Cardiac septum (tissue), 1 donor: Measurements from ENCODE around the gene RAB28. TPM values are rescaled to one million over a fixed set of nuclear protein-coding genes. Genes with fewer than 3 reads are reported as not detected.
"Not testable (repeated sequence)": the region's sequence is repeated elsewhere in the genome, so short reads cannot be mapped to it uniquely, and the experiment has no call there.

Experiments
- DNase-seq: peaks from one replicate; pipeline ENCODE4 v3.0.0-alpha.2; 2020; ENCODE audit warnings: low spot score
- intact Hi-C: fragments of 100-400 bp; cut with DNase I; formaldehyde crosslinking; loops from one replicate; pipeline ENCODE4 v1.14.0; 2022
- total RNA-seq: library from RNA; stranded (reverse); fragmentation: NEBNext Ultra II Directional; extraction: Animal tissue kit (Norgen Biotek cat#: 25700); gene quantifications from one replicate; pipeline ENCODE4 v1.2.1, GENCODE V29; 2021
- donor health status: DM: no; HTN: no; CAD: no.

The RAB28 gene
- total RNA-seq, 1 donor from 2014 or later = 25.9 TPM

DNA sequence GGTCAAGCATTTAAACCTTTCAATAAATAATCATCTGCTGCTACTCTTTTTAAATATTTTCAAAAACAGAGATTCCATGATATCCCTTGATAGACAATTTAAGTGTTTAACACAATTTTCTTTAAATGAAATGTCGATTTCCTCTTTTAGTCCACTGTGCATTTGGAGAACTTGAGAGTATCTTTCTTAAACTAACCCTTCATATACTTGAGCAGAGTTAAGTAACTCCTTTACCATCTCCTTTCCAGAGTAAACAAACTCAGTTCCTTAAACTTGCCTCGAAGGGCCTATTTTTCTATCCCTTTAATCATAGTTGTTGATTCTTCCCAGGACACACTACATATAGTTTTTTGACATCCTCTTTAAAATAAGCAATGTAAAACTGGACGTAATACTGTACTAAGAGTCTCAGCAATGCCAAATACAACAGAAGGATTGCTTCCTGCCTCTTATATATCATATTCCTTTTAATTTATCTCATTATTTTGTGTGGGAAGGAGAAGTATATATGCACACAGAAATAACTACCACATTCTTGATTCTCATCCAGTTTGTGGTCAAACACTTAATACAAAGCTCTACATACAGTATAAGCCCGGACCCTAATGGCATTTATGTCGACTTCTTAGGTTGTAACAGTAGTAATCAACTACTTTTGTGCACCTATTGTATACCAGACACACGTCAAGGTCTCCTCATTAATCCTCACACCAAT is 22.8 kb downstream of the RAB28 start:
- intact Hi-C loops = no loop called here
- no peak for DNase-seq

DNA sequence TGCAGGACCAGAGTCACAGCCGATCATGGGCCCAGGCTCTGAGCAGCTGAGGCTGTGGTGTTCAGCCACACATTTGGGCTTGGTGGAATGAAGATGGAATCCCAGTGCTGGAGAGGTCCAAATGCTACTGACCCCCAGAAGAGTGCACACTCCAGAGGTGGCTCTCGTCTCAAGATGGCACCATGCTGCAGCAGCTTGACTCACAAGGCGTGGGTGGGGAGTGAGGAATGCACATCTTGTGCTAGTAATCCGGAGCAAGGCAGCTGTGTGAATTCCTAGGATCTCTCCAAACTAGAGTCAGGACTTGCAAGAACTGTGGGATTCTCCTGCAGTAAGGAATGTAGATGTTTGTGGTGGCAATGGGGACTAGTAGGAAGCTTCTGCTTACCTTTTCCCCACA is 28.7 kb downstream of the RAB28 start:
- intact Hi-C loops = no loop called here
- DNase-seq = peak; percentile 47

DNA sequence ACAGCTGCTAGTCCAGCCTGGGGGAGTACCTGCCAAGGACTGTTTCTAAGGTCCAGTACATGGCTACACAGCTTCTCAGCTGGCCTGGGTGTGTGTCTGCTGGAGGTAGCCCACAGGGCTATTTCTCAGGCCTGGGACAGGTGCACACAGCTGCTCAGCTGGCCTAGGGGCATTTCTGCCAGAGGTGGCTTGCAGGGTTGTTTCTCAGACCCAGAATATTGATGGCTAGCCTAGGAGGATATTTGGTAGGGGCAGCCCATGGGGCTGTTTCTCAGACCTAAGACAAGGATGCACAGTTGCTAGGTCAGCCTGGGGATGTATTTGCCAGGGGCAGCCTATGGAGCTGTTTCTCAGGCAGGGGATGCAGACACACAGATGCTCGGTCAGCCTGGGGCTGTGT is 29.4 kb downstream of the RAB28 start:
- DNase-seq = peak; percentile 58
- intact Hi-C loops = no loop called here

DNA sequence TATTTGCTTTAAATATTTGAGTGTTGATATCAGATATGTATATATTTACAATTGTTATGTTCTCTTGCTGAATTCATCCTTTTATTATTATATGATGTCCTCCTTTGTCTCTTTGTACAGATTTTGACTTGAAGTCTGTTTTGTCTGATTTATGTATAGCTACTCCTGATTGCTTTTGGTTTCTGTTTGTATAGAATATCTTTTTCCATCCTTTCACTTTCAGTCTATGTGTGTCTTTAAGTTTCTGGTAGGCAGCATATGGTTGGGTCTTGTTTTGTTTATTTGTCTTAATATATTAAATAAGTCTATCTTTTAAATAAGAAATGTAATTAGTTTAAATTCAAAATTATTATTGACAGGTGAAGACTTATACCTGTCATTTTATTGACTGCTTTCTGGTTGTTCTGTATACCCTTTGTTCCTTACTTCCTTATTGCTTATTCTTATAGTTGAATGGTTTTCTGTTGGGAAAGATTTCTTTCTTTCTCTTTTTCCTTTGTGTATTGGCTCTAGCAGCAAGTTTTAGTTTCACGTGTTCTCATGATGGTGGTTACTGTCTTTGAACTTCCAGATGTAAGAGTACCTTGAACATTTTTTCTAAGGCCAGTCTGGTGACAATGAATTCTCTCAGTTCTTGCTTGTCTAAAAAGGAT is 31.1 kb downstream of the RAB28 start:
- intact Hi-C loops = no loop called here
- DNase-seq = no peak

DNA sequence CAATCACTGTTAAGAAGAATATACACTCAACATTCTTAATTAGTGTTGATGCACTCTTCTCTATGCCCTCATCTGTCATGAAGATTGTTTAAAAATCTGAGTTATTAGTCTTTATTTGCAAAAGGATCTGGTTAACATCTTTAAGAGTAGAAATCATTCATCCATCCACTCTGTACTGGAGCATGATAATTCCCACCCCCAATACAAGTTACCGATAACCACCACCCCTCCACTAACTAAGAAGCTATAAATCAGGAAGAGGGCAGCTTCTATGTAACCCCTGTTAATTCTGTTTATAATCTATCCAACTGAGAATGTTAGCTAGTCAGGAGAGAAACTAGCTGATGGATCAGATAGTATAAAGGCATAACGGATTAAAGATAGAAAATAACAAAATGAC is 34.5 kb downstream of the RAB28 start:
- intact Hi-C loops = no loop called here
- DNase-seq = no peak

DNA sequence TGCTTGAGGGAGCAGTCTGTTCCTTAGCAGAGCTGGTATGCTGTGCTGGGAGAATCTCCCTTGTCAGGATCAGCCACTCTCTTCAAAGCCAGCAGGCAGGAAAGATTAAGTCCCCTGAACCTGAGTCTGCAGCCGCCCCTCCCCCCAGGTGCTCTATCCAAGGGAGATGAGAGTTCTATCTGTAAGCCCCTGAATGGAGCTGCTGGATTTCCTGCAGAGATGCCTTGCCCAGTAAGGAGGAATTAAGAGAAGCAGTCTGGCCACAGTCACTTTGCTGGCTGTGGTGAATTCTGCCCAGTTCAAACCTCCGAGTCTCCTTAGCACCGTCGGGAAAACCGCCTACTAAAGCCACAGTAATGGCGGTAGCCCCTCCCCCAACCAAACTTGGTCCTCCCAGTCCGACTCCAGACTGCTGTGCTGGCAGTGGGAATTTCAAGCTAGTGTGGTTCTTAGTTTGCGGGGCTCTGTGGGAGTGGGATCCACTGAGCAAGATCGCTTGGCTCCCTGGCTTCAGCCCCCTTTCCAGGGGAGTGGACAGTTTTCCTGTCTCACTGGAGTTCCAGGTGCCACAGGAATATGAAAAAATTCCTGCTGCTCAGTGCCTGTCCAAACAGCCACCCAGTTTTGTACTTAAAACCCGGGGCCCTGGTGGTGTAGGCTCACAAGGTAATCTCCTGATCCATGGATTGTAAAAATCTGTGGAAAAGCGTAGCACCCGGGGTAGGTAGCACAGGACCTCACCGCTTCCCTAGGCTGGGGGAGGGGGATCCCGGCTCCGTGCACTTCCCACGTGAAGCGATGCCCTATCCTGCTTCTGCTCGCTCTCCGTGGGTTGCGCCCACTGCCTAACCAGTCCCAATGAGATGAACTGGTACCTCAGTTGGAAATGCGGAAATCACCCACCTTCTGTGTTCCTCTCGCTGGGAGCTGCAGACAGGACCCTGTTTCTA is 38.0 kb downstream of the RAB28 start:
- DNase-seq = no peak
- intact Hi-C loops = no loop called here

DNA sequence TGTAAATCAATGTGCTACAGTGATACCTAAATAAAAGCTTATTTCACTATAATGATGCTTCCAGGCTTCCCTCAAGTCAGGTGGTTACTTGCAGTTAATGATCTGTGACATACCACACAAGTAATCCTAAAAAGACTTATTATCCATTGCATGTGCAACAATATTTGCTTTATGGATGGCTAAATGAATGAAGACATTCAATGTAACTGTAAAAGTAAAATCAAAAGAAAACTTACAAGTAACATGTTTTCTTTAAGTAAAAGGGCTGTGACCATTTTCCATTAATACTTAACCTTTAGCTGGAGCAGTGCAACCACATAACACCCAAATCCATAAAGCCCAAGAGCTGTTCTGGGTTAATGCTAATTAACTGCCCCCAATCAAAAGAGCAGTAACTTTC is 42.6 kb downstream of the RAB28 start:
- no peak for DNase-seq
- intact Hi-C loops = no loop called here

DNA sequence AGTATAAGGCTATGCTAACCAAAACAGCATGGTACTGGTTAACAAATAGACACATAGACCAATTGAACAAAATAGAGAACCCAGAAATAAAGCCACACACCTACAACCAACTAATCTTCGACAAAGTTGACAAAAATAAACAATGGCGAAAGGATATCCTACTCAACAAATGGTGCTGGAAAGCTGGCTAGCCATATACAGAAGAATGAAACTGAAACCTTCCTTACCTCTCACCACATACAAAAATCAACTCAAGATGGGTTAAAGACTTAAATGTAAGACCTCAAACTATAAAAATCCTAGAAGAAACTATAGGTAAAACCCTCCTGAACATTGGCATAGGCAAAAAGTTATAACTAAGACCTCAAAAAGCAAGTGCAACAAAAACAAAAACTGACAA is 47.2 kb downstream of the RAB28 start:
- DNase-seq = no peak
- intact Hi-C loops = no loop called here

DNA sequence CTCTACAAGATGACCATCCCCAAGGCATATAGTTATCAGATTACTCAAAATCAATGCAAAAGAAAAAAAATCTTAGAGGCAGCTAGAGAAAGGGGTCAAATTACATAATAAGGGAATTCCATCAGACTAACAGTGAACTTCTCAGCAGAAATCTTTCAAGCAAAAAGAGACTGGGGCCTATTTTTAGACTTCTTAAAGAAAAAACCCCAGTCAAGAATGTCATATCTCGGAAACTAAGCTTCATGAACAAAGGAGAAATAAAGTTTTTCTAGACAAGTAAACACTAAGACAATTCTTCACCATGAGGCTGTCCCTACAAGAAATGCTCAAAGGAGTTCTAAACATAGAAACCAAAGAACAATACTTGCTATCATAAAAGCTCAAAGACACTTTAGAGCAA is 51.7 kb downstream of the RAB28 start:
- intact Hi-C loops = no loop called here
- no peak for DNase-seq

DNA sequence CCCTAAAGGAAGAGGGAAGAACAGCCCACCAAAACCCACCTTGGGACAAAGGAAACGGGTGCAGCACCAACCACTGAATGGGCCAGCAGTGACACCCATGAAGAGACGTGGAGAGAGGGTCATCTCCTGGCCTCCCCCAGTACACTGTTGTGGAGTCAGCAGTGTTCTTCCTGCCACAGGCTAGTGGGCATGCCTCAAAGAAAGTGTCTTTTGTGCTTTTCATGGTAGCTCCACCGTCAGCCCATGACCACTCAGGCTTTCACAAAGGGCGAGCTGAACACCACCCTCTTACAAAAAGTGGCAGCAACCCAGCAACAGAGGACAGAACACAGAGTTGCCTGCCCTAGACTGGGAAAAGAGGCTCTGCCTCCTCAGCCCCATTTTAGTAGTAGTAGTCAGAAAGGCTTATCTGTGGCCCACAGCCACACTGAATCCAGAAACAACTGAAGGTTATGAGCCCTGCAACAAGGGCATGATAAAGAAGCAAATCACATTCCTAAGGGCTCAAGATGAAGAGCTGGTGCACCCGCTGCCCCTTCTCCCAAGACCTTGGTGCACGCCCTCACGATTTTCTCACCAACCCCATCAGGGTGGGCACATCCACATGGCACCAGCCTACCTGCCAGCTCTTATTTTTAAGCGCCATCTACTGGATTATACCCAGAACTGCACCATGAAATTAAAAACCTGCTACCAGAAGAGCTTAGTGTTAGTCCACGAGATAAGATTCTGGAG is 53.1 kb downstream of the RAB28 start:
- DNase-seq = no peak
- intact Hi-C loops = no loop called here

DNA sequence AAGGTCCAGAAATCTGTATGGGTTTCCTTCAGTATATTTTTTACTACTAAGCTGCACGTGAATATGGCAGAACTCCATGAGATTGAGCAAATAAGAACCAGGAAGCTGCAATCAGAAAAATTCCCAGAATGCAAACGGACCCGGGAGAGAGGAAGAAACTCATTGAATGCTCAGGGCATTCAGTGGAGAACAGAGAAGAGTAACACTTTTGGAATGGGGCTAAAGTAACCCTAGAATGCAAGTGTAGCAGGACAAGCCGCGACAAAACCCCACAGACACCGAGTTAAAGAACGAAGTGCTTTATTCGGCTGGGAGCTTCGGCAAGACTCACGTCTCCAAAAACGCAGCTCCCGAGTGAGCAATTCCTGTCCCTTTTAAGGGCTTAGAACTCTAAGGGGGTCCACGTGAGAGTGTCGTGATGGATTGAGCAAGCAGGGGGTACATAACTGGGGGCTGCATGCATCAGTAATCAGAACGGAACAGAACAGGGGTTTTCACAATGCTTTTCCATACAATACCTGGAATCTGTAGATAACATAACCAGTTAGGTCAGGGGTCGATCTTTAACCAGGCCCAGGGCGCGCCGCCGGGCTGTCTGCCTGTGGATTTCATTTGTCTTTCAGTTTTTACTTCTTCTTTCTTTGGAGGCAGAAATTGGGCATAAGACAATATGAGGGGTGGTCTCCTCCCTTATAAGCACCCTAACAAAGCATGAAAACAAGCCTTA is 56.4 kb downstream of the RAB28 start:
- DNase-seq = no peak
- intact Hi-C loops = no loop called here

DNA sequence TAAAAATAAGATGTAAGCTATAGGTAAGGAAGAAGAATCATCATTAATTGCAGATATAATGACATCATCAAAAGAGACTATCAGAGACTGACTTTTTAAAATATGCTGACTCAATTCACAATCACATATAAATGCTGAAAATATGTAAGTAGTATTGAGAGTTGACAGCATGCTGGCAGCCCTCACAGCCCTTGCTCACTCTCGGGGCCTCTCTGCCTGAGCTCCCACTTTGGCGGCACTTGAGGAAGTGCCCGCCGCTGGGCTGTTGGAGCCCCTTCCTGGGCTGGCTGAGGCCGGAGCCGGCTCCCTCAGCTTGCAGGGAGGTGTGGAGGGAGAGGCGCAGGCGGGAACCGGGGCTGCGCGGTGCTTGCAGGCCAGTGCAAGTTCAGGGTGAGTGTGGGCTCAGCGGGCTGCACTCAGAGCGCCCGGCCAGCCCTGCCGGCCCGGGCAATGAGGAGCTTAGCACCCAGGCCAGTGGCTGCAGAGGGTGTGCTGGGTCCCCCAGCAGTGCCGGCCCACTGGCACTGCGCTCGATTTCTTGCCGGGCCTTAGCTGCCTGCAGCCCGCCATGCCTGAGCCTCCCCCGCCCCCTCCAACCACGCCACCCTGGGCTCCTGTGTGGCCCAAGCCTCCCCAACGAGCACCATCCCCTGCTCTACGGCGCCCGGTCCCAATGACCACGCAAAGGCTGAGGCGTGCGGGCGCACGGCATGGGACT is 68.9 kb downstream of the RAB28 start:
- peak; percentile 67 for DNase-seq
- intact Hi-C loops = no loop called here

DNA sequence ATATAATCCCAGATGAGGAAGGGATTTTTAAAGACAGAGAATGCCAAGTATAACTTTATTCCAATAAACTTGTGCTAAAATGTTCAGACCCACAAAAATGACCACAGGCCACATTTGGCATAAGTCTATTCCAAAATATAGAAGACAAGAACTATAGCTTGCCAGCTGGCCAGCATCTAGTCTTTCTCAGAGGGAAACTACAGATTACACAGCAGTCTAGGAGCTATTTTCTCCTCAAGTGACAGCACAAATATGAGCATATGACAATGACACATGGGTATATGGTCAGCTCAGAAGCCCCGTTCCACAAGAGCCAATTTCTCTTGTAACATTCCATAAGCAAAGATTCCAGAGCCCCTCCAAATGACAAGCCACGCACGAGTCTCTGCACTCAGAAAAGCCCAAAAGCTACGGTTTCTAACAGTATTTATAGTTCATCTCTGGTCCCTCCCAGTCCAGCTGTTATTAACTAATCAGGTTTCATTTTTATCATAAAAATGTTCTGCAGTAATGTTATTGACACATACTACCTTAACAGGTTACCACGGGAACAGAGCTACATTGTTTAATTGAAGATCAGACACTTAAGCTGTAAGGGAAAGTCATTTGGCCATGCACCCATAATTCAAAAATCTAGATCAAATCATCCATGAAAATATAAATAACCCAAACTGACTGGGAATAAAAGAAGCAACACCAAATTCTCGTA is 70.3 kb downstream of the RAB28 start:
- DNase-seq = no peak
- intact Hi-C loops = loop anchor here (2.0 kb wide), 1 partner anchor 63 kb away; no protein-coding TSS in a partner anchor

DNA sequence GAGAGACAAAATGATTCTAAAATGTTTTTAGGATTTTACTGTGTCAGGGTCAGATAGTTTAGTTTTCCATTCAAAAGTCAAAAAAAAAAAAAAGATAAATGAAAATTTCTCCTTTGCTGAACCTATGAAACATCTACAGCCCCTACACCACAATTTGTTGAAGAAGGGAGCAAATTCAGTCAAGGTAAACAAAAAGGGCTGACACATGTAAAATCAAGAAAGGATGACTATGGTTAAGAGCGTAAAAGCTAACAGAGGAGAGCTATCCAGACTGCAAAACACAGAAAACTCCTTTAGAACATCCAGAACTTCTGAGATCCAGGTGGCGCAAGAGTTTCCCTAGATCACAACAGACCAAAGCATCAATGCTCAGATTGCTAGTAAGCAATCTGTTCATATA is 72.2 kb downstream of the RAB28 start:
- intact Hi-C loops = loop anchor here (2.0 kb wide), 1 partner anchor 65 kb away; no protein-coding TSS in a partner anchor

DNA sequence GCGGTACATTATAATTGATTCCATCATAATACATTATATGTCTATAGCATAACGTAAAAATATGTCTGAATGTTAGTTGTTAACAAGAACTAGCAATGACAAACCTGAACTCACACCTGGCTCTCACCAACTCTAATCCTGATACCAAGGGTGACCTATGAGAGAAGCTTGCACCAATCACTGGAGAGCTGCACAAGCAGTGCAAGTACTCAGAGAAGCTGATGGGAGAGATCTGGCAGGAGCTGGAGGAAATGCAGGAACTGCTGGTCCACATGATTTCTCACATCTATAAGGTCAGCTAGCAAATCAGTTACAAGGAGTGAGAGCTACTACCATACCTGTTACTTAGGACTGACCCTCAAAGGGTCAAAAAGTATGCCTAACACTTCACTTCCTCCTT is 74.8 kb downstream of the RAB28 start:
- no peak for DNase-seq
- intact Hi-C loops = no loop called here

More for the DNA sequence above, 72.2 kb downstream of the RAB28 start:
- no peak for DNase-seq

DNA sequence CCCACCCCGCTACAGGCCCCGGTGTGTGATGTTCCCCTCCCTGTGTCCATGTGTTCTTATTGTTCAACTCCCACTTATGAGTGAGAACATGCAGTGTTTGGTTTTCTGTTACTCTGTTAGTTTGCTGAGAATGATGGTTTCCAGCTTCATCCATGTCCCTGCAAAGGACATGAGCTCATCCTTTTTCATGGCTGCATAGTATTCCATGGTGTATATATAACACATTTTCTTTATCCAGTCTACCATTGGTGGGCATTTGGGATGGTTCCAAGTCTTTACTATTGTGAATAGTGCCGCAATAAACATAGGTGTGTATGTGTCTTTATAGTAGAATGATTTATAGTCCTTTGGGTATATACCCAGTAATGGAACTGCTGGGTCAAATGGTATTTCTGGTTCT is 78.0 kb downstream of the RAB28 start:
- DNase-seq, intact Hi-C loops: not testable (repeated sequence)

DNA sequence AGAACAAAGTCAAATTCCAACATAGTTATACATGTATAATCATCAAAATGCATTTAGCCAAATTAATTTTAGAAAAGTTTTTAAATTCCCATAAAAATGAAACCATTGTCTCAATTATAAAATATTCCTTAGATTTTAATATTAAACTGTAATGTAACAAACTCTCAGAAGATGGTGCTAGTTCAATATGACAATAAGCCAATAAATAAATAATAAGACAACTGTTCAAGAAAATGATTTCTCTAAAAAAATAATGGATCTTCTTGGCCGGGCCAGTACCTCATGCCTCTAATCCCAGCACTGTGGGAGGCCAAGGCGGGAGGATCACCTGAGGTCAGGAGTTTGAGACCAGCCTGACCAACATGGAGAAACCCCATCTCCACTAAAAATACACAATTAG is 80.3 kb downstream of the RAB28 start:
- intact Hi-C loops = no loop called here
- DNase-seq = no peak

DNA sequence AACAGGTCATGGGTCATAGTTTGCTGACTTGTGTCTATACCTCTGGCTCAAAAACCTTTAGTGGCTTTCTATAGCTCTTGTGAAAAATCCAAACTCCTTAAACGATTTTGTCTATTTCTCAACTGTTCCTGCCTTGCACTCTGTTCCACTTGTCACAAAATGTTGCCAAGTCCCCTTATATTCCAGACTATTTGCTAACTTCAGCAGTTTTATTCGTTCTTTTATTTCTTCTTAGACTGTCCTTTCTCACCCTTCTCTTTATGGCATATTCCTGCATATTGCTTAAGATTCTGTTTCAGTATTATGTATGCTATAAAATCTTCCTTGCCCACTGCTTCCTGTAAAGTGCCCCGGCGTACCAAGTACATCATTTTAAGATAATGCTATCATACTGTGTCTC is 80.8 kb downstream of the RAB28 start:
- DNase-seq = no peak
- intact Hi-C loops = no loop called here
